ENCODE data around the gene HLA-A. TPM values are rescaled to one million over a fixed set of nuclear protein-coding genes. Genes with fewer than 3 reads are reported as not detected.

HLA-A gene
- total RNA-seq, 1 donor from 2014 or later = 252 TPM

DNA sequence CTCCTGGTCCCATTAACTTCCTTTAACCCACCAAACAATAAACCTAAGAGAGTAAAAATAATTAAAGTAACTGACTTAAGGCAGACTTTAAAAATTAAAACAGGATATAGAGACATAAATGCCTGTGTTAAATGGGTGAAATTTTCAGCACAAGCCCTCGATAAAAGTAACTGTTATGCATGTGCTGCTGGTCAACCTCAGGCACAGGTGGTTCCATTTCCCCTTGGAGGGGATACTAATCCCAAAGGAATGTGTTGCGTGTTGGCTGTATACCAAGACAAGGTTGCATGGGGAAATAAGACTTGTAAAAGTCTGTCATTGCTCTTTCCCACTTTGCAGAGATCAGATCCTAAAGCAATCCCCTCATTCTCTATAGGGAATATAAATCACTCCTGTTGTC, 25.8 kb downstream of the HLA-A start:
- H3K27me3 ChIP-seq (ENCODE audit: low read depth) = no peaks in the 10 kb centered on the region
- no peak overlapping the region for H3K4me3 ChIP-seq
- intact Hi-C loops (cut with micrococcal nuclease) = no loop called here
- DNase-seq = no peak
- H3K27ac ChIP-seq (replicated peaks) = peak overlapping the region; percentile 93
- H3K36me3 ChIP-seq = no peaks in the 10 kb centered on the region
- peaks cover 50% of the 10 kb centered on the region for H3K4me1 ChIP-seq
- TF ChIP-seq, protein P1, sequence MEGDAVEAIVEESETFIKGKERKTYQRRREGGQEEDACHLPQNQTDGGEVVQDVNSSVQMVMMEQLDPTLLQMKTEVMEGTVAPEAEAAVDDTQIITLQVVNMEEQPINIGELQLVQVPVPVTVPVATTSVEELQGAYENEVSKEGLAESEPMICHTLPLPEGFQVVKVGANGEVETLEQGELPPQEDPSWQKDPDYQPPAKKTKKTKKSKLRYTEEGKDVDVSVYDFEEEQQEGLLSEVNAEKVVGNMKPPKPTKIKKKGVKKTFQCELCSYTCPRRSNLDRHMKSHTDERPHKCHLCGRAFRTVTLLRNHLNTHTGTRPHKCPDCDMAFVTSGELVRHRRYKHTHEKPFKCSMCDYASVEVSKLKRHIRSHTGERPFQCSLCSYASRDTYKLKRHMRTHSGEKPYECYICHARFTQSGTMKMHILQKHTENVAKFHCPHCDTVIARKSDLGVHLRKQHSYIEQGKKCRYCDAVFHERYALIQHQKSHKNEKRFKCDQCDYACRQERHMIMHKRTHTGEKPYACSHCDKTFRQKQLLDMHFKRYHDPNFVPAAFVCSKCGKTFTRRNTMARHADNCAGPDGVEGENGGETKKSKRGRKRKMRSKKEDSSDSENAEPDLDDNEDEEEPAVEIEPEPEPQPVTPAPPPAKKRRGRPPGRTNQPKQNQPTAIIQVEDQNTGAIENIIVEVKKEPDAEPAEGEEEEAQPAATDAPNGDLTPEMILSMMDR (IDR thresholded peaks at IDR 0.05; ENCODE audit: borderline replicate concordance) = no peak
- H3K9me3 ChIP-seq (replicated peaks) = no peaks in the 10 kb centered on the region

DNA sequence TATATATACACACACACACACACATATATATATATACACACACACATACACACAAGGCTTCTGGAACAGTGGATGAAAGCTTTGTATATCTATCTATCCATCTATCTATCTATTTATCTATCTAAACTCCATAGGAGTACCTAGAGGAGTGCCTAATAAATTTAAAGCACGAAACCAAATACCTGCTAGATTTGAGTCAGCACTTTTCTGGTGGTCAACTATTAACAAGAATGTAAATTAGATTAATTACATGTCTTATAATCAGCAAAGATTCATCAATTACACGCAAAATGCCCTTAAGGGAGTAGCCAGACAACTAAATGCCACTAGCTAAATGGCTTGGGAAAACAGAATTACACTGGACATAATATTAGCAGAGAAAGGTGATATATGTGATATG, 26.6 kb downstream of the HLA-A start:
- H3K27ac ChIP-seq (replicated peaks) = no peak overlapping the region
- H3K4me3 ChIP-seq = no peak overlapping the region
- no peaks in the 10 kb centered on the region for H3K27me3 ChIP-seq (ENCODE audit: low read depth)
- H3K4me1 ChIP-seq = peaks cover 49% of the 10 kb centered on the region
- no peaks in the 10 kb centered on the region for H3K9me3 ChIP-seq (replicated peaks)
- TF ChIP-seq, protein P1 (IDR thresholded peaks at IDR 0.05; ENCODE audit: borderline replicate concordance) = no peak
- no peaks in the 10 kb centered on the region for H3K36me3 ChIP-seq
- DNase-seq = no peak
- intact Hi-C loops (cut with micrococcal nuclease) = no loop called here

DNA sequence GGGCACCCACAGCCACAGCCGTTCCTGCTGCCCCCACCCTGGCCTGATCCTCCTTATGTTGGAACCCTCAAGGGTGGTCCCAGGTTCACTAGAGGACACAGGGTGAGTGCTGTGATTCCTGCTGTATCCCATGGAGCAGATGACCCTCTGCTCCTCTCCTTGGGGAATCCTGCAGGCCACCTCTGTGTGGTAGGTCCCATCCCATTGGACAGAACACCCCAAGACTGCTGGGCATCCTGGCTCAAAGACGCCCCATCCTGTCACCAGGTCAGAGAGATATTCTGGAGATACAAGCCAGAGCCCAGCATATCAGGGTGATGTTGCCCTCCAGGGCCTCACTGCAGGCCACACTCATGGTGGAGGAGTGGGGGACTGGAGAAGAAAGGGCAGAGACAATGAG, 28.4 kb downstream of the HLA-A start:
- no peak for DNase-seq
- Histone ChIP-seq H3K27ac (replicated peaks) (no peak overlapping the region), H3K4me3 (no peak overlapping the region), H3K9me3 (replicated peaks) (no peaks in the 10 kb centered on the region), H3K27me3 (ENCODE audit: low read depth) (no peaks in the 10 kb centered on the region), H3K36me3 (no peaks in the 10 kb centered on the region), H3K4me1 (peaks cover 42% of the 10 kb centered on the region)
- intact Hi-C loops (cut with micrococcal nuclease) = no loop called here
- TF ChIP-seq, protein P1 (IDR thresholded peaks at IDR 0.05; ENCODE audit: borderline replicate concordance) = no peak

DNA sequence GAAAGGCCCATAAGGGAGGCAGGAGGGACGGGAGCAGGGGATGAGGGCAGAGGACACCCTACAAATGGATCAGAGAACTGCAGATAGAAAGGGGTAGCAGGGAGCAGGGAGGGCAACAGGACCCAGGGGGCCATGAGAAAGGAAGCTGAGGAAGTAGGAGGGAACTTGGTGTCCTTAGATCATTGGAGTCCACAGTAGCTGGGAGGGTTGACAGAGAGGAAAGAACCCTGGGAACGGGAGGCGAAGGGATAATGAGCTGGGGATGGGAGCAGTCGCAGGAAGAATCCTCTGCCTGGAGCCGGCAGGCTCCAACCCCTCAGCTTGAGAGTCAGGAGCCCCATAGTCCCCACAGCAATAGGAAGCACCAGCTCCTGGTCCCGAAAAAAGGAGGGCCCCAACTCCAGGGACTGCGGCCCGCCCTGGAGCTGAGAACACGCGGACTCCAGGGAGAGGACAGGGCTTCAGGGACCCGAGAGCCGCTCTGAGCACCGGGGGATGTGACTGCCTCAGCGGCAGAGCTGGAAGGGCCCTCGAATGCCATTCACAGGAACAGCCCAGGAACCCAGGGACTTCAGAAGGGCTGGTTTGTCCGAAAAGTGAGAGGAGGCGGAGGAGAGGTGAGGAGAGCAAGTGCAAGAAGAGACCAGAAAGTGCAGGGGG, 32.7 kb downstream of the HLA-A start:
- no peaks in the 10 kb centered on the region for H3K27me3 ChIP-seq (ENCODE audit: low read depth)
- peak overlapping the region; percentile 33 for H3K27ac ChIP-seq (replicated peaks)

DNA sequence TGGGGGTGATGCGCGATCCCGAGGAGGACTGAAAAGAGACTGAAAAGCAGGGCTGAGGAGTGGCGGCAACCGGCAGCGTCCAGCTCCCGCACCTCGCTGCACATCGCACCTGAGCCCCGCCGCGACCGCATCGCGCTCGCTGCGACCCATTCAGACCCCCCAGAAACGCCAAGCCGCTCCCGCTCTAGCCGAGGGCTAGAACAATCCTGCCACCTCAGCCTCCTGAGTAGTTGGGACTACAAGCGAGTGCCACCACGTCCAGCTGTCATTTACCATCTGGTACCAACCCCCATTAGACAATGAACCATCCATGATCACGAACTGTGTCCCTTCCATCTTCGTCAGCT, 33.2 kb downstream of the HLA-A start:
- Histone ChIP-seq H3K4me1 (peaks cover 33% of the 10 kb centered on the region), H3K9me3 (replicated peaks) (no peaks in the 10 kb centered on the region), H3K27ac (replicated peaks) (peak overlapping the region; percentile 33), H3K4me3 (peak overlapping the region; percentile 74), H3K36me3 (no peaks in the 10 kb centered on the region), H3K27me3 (ENCODE audit: low read depth) (no peaks in the 10 kb centered on the region)
- TF ChIP-seq, protein P1 (IDR thresholded peaks at IDR 0.05; ENCODE audit: borderline replicate concordance) = no peak
- DNase-seq = no peak
- intact Hi-C loops (cut with micrococcal nuclease) = no loop called here

More for the DNA sequence above, 32.7 kb downstream of the HLA-A start:
- TF ChIP-seq, protein P1 (IDR thresholded peaks at IDR 0.05; ENCODE audit: borderline replicate concordance) = no peak
- Histone ChIP-seq H3K4me1 (peaks cover 33% of the 10 kb centered on the region), H3K4me3 (peak overlapping the region; percentile 74), H3K36me3 (no peaks in the 10 kb centered on the region), H3K9me3 (replicated peaks) (no peaks in the 10 kb centered on the region)
- no peak for DNase-seq
- intact Hi-C loops (cut with micrococcal nuclease) = no loop called here

Data from left ventricle myocardium inferior (tissue), 1 donor.